ENCODE data around the gene LETM1. TPM values are rescaled to one million over a fixed set of nuclear protein-coding genes. Genes with fewer than 3 reads are reported as not detected.
"Not testable (repeated sequence)": the region's sequence is repeated elsewhere in the genome, so short reads cannot be mapped to it uniquely, and the experiment has no call there.

LETM1 gene
- total RNA-seq, 2 donors from 2014 or later, result 64.5 to 129 TPM

DNA sequence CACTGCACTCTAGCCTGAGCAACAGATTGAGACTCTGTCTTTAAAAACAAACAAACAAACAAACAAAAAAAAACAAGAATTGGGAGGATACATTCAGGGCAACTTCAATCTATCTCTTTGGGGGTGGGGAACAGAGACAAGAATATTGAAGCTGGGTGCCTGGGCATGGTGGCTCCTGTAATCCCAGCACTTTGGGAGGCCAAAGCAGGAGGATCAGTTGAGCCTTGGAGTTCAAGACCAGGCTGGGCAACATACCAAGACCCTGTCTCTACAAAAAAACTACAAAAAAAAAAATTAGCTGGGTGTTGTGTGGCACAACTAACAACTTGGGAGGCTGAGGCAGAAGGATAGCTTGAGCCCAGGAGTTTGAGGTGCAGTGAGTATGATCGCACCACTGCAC lies 1.2 kb downstream of the LETM1 start:
- peak overlapping the region; percentile 57 to 87 for H3K27ac Mint-ChIP-seq
- ATAC-seq (no peak), DNase-seq (ENCODE audit: low spot score) (no peak)
- no peaks in the 10 kb centered on the region for H3K9me3 Mint-ChIP-seq
- H3K4me1 Mint-ChIP-seq (ENCODE audit: low read depth in 2 of 2), result peaks cover 26 to 32% of the 10 kb centered on the region in 2 donors
- no peaks in the 10 kb centered on the region for H3K36me3 Mint-ChIP-seq
- H3K27me3 Mint-ChIP-seq, result no peaks in the 10 kb centered on the region
- H3K4me3 Mint-ChIP-seq, result peak overlapping the region; percentile 84

DNA sequence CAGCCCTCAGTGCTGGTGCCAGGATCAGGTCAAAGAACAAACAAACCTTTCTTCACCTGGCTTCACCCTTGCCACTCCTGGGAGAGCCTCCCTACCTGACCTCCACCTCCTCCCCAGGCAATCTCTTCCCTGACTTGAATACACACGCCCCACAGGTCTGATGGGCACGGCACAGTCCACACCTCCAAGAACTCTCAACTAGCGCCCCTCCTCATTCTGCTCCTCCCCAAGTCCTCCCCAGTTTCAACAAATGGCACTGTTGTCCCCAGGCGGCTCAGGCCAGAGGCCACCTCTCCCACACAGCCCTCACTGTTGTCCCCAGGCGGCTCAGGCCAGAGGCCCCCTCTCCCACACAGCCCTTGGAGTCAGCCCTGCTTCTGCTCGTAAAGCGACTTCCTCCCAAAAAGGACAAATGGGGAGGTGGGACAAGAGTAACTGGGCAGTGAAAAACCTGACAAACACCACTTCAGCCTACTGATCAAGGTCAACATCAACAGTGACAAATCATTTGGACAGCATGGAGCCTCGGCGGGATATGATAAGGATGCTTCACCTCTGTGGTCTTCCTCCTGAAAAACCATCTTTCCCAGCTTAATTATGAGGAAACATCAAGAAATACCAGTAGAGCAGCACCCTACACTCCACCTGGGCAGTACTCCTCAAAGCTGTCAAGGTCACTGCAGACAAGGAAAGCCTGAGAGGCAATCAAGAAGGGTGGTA lies 2.9 kb downstream of the LETM1 start:
- Mint-ChIP-seq H3K9me3 (no peaks in the 10 kb centered on the region), H3K27ac (no peak overlapping the region), H3K27me3 (no peaks in the 10 kb centered on the region), H3K36me3 (no peaks in the 10 kb centered on the region), H3K4me3 (peak overlapping the region; percentile 22), H3K4me1 (ENCODE audit: low read depth in 2 of 2) (peaks cover 26 to 27% of the 10 kb centered on the region in 2 donors)
- no peak for ATAC-seq
- DNase-seq (ENCODE audit: low spot score), result no peak

DNA sequence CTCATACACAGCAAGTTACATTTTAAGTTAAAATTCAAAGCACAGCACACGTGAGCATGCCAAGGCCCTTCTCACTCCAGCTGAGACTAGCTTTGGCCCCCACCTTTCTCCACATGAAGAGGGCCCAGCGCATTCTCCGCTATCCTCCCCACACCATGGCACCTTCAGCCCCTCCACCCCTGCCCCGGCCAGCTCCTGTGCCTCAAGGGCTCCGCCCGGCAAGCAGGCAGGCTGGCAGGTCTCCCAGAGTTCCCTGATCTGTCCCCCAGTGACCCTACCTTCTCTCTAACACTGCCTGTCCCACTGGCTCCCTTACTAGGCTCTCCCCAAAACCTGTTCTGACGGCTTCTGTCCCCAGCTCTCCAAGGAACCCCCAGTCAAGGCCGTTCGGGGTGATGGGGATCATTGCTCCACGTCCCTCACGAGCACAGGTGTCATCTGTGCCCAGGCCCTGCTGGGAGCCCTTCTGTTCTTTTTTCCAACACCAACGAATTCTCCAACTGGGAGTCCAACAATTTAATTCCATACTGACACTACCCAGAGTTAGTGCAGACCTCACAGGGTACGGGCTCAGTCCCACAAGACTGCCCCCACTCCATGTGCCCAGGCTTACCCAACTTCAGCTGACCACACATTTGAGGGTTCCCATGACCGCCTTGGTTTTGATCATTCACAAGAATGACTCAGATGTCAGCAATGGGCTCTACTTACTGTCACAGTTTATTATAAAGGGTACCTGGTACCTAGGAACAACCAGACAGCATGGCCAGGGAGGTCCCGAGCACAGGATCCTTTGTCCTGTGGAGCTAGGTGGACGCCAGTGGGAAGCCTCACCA lies 4.2 kb downstream of the LETM1 start:
- H3K27ac Mint-ChIP-seq, result peak overlapping the region; percentile 44 to 72

DNA sequence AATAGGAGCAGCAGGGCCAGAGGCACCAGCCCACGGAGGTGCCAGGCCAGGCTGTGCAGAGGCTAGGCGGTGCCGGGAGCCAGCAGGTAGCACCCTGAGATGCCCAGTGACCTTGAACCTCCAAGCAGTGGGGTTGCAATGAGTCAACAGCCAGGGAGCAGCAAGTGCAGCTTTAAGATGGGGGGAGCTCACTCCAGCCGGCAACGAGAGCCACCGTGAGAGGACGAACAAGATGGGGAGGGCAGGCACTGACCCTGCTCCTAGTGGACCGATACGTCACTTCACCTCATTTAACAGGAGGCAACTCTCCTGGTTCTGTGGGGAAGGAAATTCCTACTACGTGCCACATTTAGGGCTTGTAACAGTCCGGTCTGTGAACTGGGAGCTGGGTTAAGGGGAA lies 4.8 kb downstream of the LETM1 start:
- DNase-seq (ENCODE audit: low spot score), result no peak
- Mint-ChIP-seq H3K36me3 (peaks cover 11% of the 10 kb centered on the region), H3K27ac (no peak overlapping the region), H3K9me3 (no peaks in the 10 kb centered on the region), H3K27me3 (no peaks in the 10 kb centered on the region), H3K4me3 (no peak overlapping the region), H3K4me1 (ENCODE audit: low read depth in 2 of 2) (peaks cover 22 to 27% of the 10 kb centered on the region in 2 donors)
- no peak for ATAC-seq

More for the DNA sequence above, 4.2 kb downstream of the LETM1 start:
- Mint-ChIP-seq H3K36me3 (peaks cover 6% of the 10 kb centered on the region), H3K27me3 (no peaks in the 10 kb centered on the region), H3K4me3 (no peak overlapping the region), H3K9me3 (no peaks in the 10 kb centered on the region), H3K4me1 (ENCODE audit: low read depth in 2 of 2) (peaks cover 22 to 27% of the 10 kb centered on the region in 2 donors)
- ATAC-seq, result no peak
- no peak for DNase-seq (ENCODE audit: low spot score)

DNA sequence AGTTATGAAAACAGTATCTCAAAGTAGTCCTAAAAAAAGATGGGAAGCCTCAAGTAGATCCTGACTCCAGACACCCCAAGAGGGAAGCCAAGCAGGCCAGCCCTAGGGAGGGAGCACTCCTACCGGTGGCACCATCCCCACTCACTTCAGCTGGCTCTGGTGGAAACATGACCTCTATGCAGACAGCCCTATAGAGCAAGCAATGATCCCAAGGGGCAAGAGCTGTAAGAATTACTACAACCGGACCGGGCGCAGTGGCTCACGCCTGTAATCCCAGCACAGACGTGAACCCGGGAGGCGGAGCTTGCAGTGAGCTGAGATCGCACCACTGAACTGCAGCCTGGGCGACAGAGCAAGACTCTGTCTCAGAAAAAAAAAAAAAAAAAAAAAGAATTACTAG lies 5.7 kb downstream of the LETM1 start:
- Mint-ChIP-seq H3K4me3 (no peak overlapping the region), H3K27me3 (no peaks in the 10 kb centered on the region), H3K36me3 (peaks cover 11% of the 10 kb centered on the region), H3K4me1 (ENCODE audit: low read depth in 2 of 2) (peaks cover 22 to 27% of the 10 kb centered on the region in 2 donors), H3K27ac (no peak overlapping the region), H3K9me3 (no peaks in the 10 kb centered on the region)
- ATAC-seq (no peak), DNase-seq (ENCODE audit: low spot score) (no peak)

DNA sequence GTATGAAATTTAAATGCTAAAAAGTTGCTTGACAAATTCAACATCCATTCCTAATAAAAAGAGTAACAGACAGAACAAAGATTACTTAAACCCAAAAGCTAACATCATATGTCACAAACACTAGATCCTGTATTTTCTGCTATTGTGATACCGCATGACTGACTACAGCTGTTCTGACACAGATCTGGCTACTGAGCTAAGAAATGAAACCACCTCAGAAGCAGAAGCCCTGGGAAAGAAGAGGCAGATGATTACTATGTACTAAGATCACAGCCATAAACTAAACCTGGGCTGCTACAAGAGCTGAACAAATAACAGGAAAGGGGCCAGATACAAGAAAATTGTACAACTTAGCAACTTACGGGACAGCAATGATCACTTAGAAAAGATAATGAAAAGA lies 9.4 kb downstream of the LETM1 start:
- Mint-ChIP-seq H3K27ac (no peak overlapping the region), H3K36me3 (peaks cover 11% of the 10 kb centered on the region), H3K4me1 (ENCODE audit: low read depth in 2 of 2) (peaks cover 0 to 19% of the 10 kb centered on the region in 2 donors), H3K9me3 (no peaks in the 10 kb centered on the region), H3K27me3 (no peaks in the 10 kb centered on the region), H3K4me3 (no peak overlapping the region)
- no peak for DNase-seq (ENCODE audit: low spot score)
- no peak for ATAC-seq

DNA sequence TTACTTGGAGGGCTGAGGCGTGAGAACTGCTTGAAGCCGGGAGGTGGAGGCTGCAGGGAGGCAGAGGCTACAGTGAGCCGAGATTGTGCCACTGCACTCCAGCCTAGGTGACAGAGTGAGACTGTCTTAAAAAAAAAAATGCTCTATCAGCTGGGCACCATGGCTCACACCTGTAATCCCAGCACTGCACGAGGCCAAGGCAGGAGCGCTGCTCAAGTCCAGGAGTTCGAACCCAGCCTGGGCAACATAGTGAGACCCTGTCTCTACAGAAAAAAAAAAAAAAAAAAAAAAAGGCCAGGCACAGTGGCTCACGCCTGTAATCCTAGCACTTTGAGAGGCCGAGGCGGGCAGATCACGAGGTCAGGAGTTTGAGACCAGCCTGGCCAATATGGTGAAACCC lies 11.3 kb downstream of the LETM1 start:
- H3K9me3 Mint-ChIP-seq; H3K27me3 Mint-ChIP-seq; DNase-seq (ENCODE audit: low spot score); H3K27ac Mint-ChIP-seq; ATAC-seq; H3K4me3 Mint-ChIP-seq: not testable (repeated sequence)
- peaks cover 11% of the 10 kb centered on the region for H3K36me3 Mint-ChIP-seq
- H3K4me1 Mint-ChIP-seq (ENCODE audit: low read depth in 2 of 2), result peaks cover 0 to 17% of the 10 kb centered on the region in 2 donors

DNA sequence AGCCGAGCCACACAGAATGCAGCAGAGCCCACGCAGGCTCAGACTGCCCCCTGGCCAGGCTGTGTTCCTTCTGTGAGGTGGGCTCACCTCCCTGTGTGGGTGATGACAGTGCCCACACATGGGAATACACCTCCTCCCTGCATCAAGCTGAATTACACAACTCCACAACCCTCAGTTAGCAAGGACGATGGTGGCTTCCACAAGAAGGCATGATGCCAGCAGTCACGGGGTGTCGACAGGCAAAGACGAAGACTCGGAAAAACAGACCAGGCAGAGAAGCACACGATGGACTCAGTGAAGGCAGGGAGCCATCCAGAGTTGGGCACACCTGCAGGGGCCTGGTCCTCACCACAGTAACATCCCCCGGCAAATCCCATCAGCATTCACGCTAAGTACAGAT lies 12.1 kb downstream of the LETM1 start:
- peaks cover 0 to 17% of the 10 kb centered on the region in 2 donors for H3K4me1 Mint-ChIP-seq (ENCODE audit: low read depth in 2 of 2)
- ATAC-seq (no peak), DNase-seq (ENCODE audit: low spot score) (no peak)
- H3K27me3 Mint-ChIP-seq, result no peaks in the 10 kb centered on the region
- no peak overlapping the region for H3K27ac Mint-ChIP-seq
- H3K4me3 Mint-ChIP-seq, result no peak overlapping the region
- H3K36me3 Mint-ChIP-seq, result peaks cover 15% of the 10 kb centered on the region
- no peaks in the 10 kb centered on the region for H3K9me3 Mint-ChIP-seq

DNA sequence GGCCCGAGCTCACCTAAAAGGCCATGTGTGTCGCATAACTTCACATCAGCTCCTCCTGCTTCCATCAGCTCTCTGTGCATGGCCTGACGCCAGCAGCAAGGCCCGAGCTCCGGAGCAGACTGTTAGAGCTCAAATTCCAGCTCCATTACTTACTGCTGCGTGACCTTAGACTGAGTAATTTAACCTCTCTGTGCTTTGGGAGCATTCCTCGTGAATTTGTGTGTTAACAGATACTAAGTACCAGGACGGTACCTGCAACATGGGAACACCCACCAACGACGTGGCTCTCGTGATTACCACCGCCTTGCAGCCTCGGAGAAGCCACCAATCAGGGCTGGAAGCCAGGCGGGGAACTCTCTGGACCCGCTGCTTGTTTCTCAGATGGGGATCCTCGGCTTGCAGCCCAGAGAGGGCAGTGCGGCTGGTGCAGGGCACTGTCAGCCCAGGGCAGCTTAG lies 12.9 kb downstream of the LETM1 start:
- no peaks in the 10 kb centered on the region for H3K27me3 Mint-ChIP-seq
- H3K9me3 Mint-ChIP-seq, result no peaks in the 10 kb centered on the region
- H3K4me1 Mint-ChIP-seq (ENCODE audit: low read depth in 2 of 2), result peaks cover 0 to 17% of the 10 kb centered on the region in 2 donors
- H3K4me3 Mint-ChIP-seq, result no peak overlapping the region
- no peak overlapping the region for H3K27ac Mint-ChIP-seq
- DNase-seq (ENCODE audit: low spot score) (no peak), ATAC-seq (no peak)
- peaks cover 17% of the 10 kb centered on the region for H3K36me3 Mint-ChIP-seq

DNA sequence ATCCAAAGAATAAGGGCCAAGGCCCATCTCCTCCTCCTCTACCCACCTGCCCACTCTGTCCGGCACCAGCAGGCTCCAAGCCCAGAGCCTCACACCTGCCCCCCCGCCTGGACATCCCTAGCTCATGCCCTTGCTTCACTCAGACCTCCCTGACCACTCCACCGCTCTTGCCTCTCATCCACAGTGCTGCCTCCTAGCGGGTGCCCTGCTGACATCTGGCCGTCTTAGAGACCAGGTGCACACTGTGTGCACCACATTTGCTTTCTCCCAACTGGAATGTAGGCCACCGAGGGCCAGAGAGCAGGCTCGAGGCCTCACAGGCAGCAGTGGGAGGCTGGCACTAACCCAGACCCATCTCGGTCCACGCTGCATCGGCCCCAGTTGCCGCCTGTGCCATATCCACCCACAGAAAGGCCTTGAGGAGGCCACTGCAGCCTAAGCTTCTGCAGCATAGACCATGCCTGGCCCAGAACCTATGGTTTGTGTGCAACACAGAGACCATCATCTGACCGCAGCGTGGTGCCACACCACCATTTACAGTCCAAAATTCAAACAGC lies 13.5 kb downstream of the LETM1 start:
- H3K4me3 Mint-ChIP-seq, result no peak overlapping the region
- ATAC-seq (peak; percentile 33 to 50), DNase-seq (ENCODE audit: low spot score) (no peak)
- H3K27me3 Mint-ChIP-seq, result no peaks in the 10 kb centered on the region
- no peak overlapping the region for H3K27ac Mint-ChIP-seq
- H3K9me3 Mint-ChIP-seq, result no peaks in the 10 kb centered on the region
- H3K4me1 Mint-ChIP-seq (ENCODE audit: low read depth in 2 of 2), result peaks cover 0 to 17% of the 10 kb centered on the region in 2 donors
- peaks cover 16% of the 10 kb centered on the region for H3K36me3 Mint-ChIP-seq

DNA sequence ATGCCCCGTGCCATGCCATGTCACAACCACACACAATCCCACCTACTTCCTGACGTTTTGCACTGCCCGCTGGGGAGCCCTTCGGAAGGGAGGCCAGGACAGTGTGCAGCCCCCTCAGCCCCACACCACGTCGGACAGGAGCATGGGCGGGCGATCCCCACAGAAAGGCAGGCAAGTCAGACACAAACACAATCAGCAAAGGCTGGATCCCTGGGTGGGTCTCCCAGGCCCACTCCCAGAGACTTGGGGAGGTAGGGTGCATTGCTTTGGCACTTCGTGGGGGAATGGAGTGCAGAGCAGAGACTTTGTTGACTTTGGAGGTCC lies 14.1 kb downstream of the LETM1 start:
- no peak overlapping the region for H3K4me3 Mint-ChIP-seq
- DNase-seq (ENCODE audit: low spot score) (no peak), ATAC-seq (no peak)
- no peak overlapping the region for H3K27ac Mint-ChIP-seq
- peaks cover 11% of the 10 kb centered on the region for H3K36me3 Mint-ChIP-seq
- H3K27me3 Mint-ChIP-seq, result no peaks in the 10 kb centered on the region
- H3K9me3 Mint-ChIP-seq, result no peaks in the 10 kb centered on the region
- H3K4me1 Mint-ChIP-seq (ENCODE audit: low read depth in 2 of 2), result peaks cover 0 to 17% of the 10 kb centered on the region in 2 donors

DNA sequence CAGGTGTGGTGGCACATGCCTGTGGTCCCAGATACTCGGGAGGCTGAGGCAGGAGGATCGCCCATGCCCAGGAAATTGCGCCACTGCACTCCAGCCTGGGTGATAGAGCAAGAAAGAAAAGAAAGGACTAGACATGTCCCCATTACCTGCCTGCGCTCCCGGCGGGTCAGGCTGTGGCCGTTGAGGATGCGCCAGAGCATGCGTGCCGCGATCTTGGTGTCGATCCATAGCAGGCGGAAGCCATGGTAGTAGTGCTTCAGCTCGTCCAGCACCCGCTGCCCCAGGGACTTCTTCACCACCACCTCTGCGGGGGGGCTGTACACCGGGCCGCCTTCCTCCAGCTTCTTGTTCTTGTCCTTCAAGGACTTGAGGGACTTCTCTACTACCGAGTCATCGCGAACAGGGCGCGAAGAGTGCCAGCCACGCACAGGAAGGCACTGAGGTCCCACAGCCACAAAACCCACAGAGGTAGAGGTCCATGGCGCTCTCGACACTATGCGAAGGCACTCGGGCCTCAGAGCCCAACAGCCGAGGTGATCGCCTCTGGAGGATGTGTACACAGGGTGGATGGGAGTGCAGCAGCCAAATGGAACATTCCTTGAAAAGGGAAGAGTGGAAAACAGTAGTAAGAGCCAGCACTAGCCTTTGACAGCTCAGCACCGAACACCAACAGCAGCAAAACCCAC lies 14.6 kb downstream of the LETM1 start:
- no peak for DNase-seq (ENCODE audit: low spot score)
- Mint-ChIP-seq H3K27ac (no peak overlapping the region), H3K9me3 (no peaks in the 10 kb centered on the region), H3K4me3 (no peak overlapping the region), H3K36me3 (peaks cover 8% of the 10 kb centered on the region), H3K4me1 (ENCODE audit: low read depth in 2 of 2) (peaks cover 0 to 17% of the 10 kb centered on the region in 2 donors), H3K27me3 (no peaks in the 10 kb centered on the region)
- ATAC-seq, result peak in 1 of 2 donors; percentile 31

DNA sequence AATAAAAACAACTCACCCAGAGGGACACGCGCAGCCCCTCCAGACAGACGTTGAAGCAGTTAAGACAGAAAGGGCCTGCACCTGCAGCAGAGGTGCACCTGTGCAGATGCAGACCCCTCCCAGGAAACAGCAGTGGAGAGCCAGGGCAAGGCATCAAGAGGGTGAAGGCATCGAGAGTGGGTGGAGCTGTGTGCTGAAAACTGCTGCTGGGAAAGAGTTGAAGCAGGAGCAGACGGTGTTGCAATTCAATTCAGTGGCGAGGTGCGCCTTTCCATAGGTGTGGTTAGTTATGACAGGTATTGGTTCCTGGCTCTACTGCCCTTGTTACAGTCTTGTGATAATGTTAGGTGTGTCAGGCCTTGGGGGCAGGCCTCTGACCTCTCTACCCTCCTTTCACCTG lies 16.7 kb downstream of the LETM1 start:
- H3K36me3 Mint-ChIP-seq, result peaks cover 11% of the 10 kb centered on the region
- no peak overlapping the region for H3K27ac Mint-ChIP-seq
- no peak for DNase-seq (ENCODE audit: low spot score)
- no peaks in the 10 kb centered on the region for H3K27me3 Mint-ChIP-seq
- no peaks in the 10 kb centered on the region for H3K9me3 Mint-ChIP-seq
- no peak overlapping the region for H3K4me3 Mint-ChIP-seq
- H3K4me1 Mint-ChIP-seq (ENCODE audit: low read depth in 2 of 2), result peaks cover 0 to 19% of the 10 kb centered on the region in 2 donors
- no peak for ATAC-seq

Data from natural killer cell treated with Interleukin-12 subunit alpha and Interleukin-12 subunit beta and Interleukin-15 and Interleukin-18, amount 100 ng/mL, for 72 hours (primary cell).